KMS-11 (cell line): ENCODE data around the gene OR7G2.

Source experiments
- H2AFZ ChIP-seq: fragments of 200-600 bp; sonication (generic); 2 replicates; pipeline ENCODE4 v1.6.1; 2016; ENCODE audit warnings: antibody characterized with exemption, mixed run types, low read depth
- H3K27ac ChIP-seq: fragments of 200-600 bp; sonication (generic); 2 replicates; pipeline ENCODE4 v1.6.1; 2016; ENCODE audit warnings: mild to moderate bottlenecking, mixed run types
- H3K27me3 ChIP-seq: fragments of 200-600 bp; sonication (generic); 2 replicates; pipeline ENCODE4 v1.6.1; 2017; ENCODE audit warnings: mild to moderate bottlenecking, low read depth, mixed run types, moderate library complexity; ENCODE audit not compliant: insufficient read depth
- H3K36me3 ChIP-seq: fragments of 200-600 bp; sonication (generic); 2 replicates; pipeline ENCODE4 v1.6.1; 2017; ENCODE audit warnings: mild to moderate bottlenecking, mixed run types; ENCODE audit not compliant: insufficient read depth
- H3K4me1 ChIP-seq: fragments of 200-600 bp; sonication (generic); 2 replicates; pipeline ENCODE4 v1.6.1; 2016; ENCODE audit warnings: mild to moderate bottlenecking, low read depth, mixed run types; ENCODE audit not compliant: poor library complexity, severe bottlenecking
- H3K4me2 ChIP-seq: fragments of 200-600 bp; sonication (generic); 2 replicates; pipeline ENCODE4 v1.7.0; 2016; ENCODE audit warnings: mild to moderate bottlenecking, mixed run types
- H3K4me3 ChIP-seq: fragments of 200-600 bp; sonication (generic); IDR thresholded peaks from 2 replicates; pipeline ENCODE4 v1.6.1; 2017; ENCODE audit warnings: low read depth, low read length, mixed read lengths; ENCODE audit not compliant: insufficient read depth
- H3K79me2 ChIP-seq: fragments of 200-600 bp; sonication (generic); 2 replicates; pipeline ENCODE4 v1.6.1; 2016; ENCODE audit warnings: low read depth, mixed run types; ENCODE audit not compliant: insufficient read depth
- H3K9ac ChIP-seq: fragments of 200-600 bp; sonication (generic); 2 replicates; pipeline ENCODE4 v1.6.1; 2016; ENCODE audit warnings: mild to moderate bottlenecking, mixed run types
- H4K20me1 ChIP-seq: fragments of 200-600 bp; sonication (generic); 2 replicates; pipeline ENCODE4 v1.6.1; 2016; ENCODE audit warnings: mild to moderate bottlenecking, mixed run types; ENCODE audit not compliant: insufficient read depth
- TF ChIP-seq, protein P1 (sequence below): fragments of 200-600 bp; sonication (generic); conservative IDR thresholded peaks from 2 replicates; pipeline ENCODE4 v1.6.1; 2017; ENCODE audit warnings: low read depth, mild to moderate bottlenecking, antibody characterized with exemption, low read length, moderate library complexity, mixed read lengths

Gene OR7G2

DNA sequence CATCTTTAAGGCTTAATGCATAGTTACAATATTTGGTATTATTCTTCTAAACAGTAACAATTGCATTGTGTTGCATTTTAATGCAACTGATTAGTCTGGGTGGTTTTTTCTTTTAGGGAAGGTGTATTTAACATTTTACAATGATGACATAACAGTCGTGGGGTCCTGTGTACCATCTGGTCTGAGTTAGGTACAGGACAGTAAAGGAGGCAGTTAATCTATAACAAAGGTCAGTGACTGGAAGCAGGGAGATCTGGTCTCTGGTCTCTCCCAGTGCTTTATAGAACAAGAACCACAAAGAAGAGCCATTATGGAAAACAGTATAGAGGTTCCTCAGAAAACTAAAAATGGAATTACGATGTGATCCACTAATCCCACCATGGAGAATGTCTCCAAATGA is 2.7 kb upstream of the OR7G2 start:
- Histone ChIP-seq H4K20me1 (no peaks in the 10 kb centered on the region), H3K4me3 (no peak overlapping the region), H3K4me2 (no peak overlapping the region), H3K4me1 (no peaks in the 10 kb centered on the region), H2AFZ (no peak overlapping the region), H3K36me3 (no peaks in the 10 kb centered on the region), H3K79me2 (no peaks in the 10 kb centered on the region), H3K9ac (no peak overlapping the region), H3K27ac (no peak overlapping the region), H3K27me3 (peaks cover 2% of the 10 kb centered on the region; the same call in 1 of the 2 replicates)
- TF ChIP-seq, protein P1, sequence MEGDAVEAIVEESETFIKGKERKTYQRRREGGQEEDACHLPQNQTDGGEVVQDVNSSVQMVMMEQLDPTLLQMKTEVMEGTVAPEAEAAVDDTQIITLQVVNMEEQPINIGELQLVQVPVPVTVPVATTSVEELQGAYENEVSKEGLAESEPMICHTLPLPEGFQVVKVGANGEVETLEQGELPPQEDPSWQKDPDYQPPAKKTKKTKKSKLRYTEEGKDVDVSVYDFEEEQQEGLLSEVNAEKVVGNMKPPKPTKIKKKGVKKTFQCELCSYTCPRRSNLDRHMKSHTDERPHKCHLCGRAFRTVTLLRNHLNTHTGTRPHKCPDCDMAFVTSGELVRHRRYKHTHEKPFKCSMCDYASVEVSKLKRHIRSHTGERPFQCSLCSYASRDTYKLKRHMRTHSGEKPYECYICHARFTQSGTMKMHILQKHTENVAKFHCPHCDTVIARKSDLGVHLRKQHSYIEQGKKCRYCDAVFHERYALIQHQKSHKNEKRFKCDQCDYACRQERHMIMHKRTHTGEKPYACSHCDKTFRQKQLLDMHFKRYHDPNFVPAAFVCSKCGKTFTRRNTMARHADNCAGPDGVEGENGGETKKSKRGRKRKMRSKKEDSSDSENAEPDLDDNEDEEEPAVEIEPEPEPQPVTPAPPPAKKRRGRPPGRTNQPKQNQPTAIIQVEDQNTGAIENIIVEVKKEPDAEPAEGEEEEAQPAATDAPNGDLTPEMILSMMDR: no peak

DNA sequence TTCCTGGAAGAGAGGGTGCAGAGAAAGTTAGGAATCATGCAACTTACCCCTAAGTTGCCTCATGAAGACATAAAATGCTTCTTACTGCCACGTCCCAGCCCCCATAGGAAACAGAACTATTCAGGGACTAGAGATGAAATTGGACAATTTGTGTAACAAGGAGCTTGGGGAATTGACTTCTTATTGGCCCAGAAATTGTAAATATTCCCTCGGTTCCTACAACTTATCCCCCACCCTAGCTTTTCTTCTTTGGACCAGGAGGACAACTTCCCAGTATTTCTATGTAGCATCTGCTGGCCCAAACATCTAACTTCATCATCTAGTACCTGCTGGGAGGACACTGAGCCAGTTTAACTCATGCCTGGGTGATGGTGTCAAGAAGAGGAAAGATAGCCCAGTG is 20.5 kb downstream of the OR7G2 start, which contains the start of gene OR1M1:
TSS of gene OR1M1 (plus strand) at position 301 of the 400 bp plus-strand sequence. CDS start 6,184 bp downstream, outside the sequence.
- peaks cover 19% of the 10 kb centered on the region; the same call in 1 of the 2 replicates for H3K27me3 ChIP-seq
- no peak within 1 kb of the TSS for H2AFZ ChIP-seq
- no peaks in the 10 kb centered on the region for H3K4me1 ChIP-seq
- no peak within 1 kb of the TSS for H3K4me2 ChIP-seq
- no peak within 1 kb of the TSS for H3K4me3 ChIP-seq
- no peaks in the 10 kb centered on the region for H3K79me2 ChIP-seq
- TF ChIP-seq, protein P1: no peak
- H3K27ac ChIP-seq: no peak within 1 kb of the TSS
- no peaks in the 10 kb centered on the region for H3K36me3 ChIP-seq
- H3K9ac ChIP-seq: no peak within 1 kb of the TSS
- no peaks in the 10 kb centered on the region for H4K20me1 ChIP-seq

DNA sequence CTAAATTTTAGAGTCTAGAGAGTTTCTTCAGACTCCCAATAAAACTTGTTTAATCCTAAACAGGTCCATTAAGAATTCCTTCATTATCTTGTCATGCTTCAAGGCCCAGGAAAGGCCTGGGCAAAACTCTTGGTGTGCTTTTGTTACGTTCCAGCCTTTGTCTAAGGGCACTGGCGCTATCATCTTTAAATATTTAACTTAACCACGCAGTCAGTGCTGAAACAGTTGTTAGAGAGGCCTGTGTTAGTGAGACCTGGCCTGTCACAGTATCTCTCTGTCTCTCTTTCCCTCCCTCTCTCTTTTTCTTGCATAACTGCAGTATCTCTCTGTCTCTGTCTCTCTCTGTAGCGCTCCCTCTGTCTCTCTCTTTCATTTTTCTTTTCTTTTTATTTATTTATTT is 28.6 kb downstream of the OR7G2 start:
- Histone ChIP-seq H3K9ac (no peak overlapping the region), H3K4me2 (no peak overlapping the region), H3K4me3 (no peak overlapping the region), H4K20me1 (no peaks in the 10 kb centered on the region), H3K79me2 (no peaks in the 10 kb centered on the region), H3K4me1 (no peaks in the 10 kb centered on the region), H3K27ac (no peak overlapping the region), H3K36me3 (no peaks in the 10 kb centered on the region), H3K27me3 (no peaks in the 10 kb centered on the region; the same call in 1 of the 2 replicates), H2AFZ (no peak overlapping the region)
- TF ChIP-seq, protein P1: no peak

DNA sequence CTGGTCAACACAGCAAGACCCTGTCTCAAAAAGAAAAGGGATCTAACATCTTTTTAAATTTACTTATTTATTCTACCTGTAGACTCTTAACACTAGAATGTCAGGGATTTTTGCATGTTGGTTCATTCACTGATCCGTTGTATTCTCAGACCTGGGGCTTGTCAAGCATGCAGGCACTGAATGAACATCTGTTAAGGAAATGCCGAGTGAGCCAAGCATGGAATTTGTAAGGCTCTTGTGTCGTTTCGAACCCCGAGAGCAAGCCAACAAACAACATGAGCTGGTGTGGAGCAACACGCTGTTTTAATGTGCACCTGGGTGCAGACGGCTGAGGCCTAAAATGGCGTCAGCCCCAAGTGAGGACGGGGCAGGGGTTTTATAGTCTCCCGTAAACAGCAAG is 30.4 kb downstream of the OR7G2 start:
- H3K36me3 ChIP-seq: no peaks in the 10 kb centered on the region
- H3K4me3 ChIP-seq: no peak overlapping the region
- H3K79me2 ChIP-seq: no peaks in the 10 kb centered on the region
- TF ChIP-seq, protein P1: no peak
- H2AFZ ChIP-seq: no peak overlapping the region
- no peak overlapping the region for H3K4me2 ChIP-seq
- H3K9ac ChIP-seq: no peak overlapping the region
- H4K20me1 ChIP-seq: no peaks in the 10 kb centered on the region
- H3K27ac ChIP-seq: no peak overlapping the region
- H3K4me1 ChIP-seq: no peaks in the 10 kb centered on the region
- H3K27me3 ChIP-seq: peaks cover 2% of the 10 kb centered on the region; the same call in 1 of the 2 replicates
